Lower lobe of right lung (tissue), 2 donors: ENCODE measurements around the gene FNDC11. TPM values are rescaled to one million over a fixed set of nuclear protein-coding genes. Genes with fewer than 3 reads are reported as not detected.

Source experiments
- ATAC-seq, 2 donors: fragments of 200-7000 bp; cut with Tn5 transposase; one replicate each; pipeline ENCODE4 v1.9.1; 2020 to 2022; ENCODE audit warnings: mild to moderate bottlenecking in 2 of 2, moderate library complexity in 2 of 2
- DNase-seq: peaks from one replicate; pipeline ENCODE4 v3.0.0-alpha.2; 2020
- H3K27ac ChIP-seq: fragments of 200-600 bp; one replicate; pipeline ENCODE4 v1.8.0; 2022
- H3K27me3 ChIP-seq: fragments of 200-600 bp; one replicate; pipeline ENCODE4 v1.8.0; 2022; ENCODE audit warnings: low read depth
- H3K36me3 ChIP-seq: fragments of 200-600 bp; one replicate; pipeline ENCODE4 v1.8.0; 2022; ENCODE audit warnings: mild to moderate bottlenecking
- H3K4me1 ChIP-seq: fragments of 200-600 bp; one replicate; pipeline ENCODE4 v1.8.0; 2022
- H3K4me3 ChIP-seq: fragments of 200-600 bp; one replicate; pipeline ENCODE4 v1.8.0; 2022; ENCODE audit warnings: mild to moderate bottlenecking
- H3K9me3 ChIP-seq: fragments of 200-600 bp; one replicate; pipeline ENCODE4 v1.8.0; 2022
- intact Hi-C: fragments of 100-400 bp; cut with DNase I; formaldehyde crosslinking; loops from one replicate; pipeline ENCODE4 v1.11.0; 2022
- total RNA-seq: library from RNA; stranded (reverse); fragmentation: NEBNext Ultra II Directional; extraction: Animal tissue kit (Norgen Biotek cat#: 25700); gene quantifications from one replicate; pipeline ENCODE4 v1.2.1, GENCODE V29; 2021
- TF ChIP-seq, protein P1 (sequence below): fragments of 200-600 bp; IDR thresholded peaks from one replicate; pipeline ENCODE4 v1.8.0; 2022; ENCODE audit warnings: antibody characterized with exemption, mild to moderate bottlenecking
- donor health status: DM: no; HTN: yes; CAD: no; lungs with severe emphysema.

Gene FNDC11
- total RNA-seq, 1 donor from 2014 or later, result 1.3 TPM

DNA sequence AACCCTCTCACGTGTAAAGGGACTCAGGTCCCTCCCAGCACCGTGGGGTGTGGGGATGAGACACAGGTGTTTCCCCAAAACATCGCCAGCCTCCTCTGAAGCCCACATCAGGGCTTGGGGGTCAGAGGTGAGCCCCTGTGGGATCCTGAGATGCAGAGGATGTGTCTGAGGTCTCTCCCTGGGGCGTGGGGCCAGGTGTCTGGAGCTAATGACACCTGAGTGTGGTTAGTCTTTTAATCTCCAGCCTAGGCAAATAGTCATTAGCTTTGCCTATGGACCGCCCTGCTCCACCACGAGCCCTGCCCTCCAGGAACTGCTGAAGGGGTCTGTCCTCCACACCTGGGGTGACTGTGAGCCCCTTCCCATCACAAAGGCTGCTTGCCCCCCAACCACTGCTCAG is 8.1 kb upstream of the FNDC11 start:
- H3K27me3 ChIP-seq, result peaks cover 22% of the 10 kb centered on the region
- intact Hi-C loops, result no loop called here
- no peaks in the 10 kb centered on the region for H3K9me3 ChIP-seq
- H3K36me3 ChIP-seq, result no peaks in the 10 kb centered on the region
- no peak overlapping the region for H3K27ac ChIP-seq
- H3K4me1 ChIP-seq, result no peaks in the 10 kb centered on the region
- H3K4me3 ChIP-seq, result no peak overlapping the region
- ATAC-seq (no peak), DNase-seq (no peak)
- TF ChIP-seq, protein P1, sequence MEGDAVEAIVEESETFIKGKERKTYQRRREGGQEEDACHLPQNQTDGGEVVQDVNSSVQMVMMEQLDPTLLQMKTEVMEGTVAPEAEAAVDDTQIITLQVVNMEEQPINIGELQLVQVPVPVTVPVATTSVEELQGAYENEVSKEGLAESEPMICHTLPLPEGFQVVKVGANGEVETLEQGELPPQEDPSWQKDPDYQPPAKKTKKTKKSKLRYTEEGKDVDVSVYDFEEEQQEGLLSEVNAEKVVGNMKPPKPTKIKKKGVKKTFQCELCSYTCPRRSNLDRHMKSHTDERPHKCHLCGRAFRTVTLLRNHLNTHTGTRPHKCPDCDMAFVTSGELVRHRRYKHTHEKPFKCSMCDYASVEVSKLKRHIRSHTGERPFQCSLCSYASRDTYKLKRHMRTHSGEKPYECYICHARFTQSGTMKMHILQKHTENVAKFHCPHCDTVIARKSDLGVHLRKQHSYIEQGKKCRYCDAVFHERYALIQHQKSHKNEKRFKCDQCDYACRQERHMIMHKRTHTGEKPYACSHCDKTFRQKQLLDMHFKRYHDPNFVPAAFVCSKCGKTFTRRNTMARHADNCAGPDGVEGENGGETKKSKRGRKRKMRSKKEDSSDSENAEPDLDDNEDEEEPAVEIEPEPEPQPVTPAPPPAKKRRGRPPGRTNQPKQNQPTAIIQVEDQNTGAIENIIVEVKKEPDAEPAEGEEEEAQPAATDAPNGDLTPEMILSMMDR, result no peak

DNA sequence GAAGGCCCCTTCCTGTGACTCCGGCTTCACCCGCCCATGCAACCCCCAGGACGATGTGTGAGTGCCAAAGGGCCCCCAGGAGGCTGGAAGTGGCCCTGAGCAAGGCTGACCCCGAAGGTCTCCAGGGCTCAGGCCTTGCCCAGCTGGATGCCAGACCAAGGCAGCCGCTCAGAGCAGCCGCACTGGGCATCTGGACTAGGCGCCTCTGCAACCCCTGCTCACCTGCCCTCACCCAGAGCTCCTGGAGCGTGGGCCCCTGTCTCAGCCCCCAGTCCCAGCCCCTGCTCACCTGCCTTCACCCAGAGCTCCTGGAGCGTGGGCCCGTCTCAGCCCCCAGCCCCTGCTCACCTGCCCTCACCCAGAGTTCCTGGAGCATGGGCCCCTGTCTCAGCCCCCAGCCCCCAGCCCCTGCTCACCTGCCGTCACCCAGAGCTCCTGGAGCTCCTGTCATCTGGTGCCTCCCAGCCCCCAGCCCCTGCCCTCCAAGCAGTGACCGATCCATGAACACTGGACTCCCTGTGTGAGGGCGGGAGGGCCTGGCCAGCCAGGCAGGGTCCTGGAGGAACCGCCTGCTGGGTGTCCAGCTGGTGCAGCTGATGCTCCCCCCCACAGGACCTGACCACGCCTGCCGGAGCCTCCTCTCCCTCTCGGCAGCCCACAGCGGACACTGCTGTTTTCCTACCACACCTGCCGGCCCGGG is 7.6 kb upstream of the FNDC11 start:
- Histone ChIP-seq H3K4me3 (no peak overlapping the region), H3K27me3 (peaks cover 22% of the 10 kb centered on the region)
- intact Hi-C loops, result no loop called here

DNA sequence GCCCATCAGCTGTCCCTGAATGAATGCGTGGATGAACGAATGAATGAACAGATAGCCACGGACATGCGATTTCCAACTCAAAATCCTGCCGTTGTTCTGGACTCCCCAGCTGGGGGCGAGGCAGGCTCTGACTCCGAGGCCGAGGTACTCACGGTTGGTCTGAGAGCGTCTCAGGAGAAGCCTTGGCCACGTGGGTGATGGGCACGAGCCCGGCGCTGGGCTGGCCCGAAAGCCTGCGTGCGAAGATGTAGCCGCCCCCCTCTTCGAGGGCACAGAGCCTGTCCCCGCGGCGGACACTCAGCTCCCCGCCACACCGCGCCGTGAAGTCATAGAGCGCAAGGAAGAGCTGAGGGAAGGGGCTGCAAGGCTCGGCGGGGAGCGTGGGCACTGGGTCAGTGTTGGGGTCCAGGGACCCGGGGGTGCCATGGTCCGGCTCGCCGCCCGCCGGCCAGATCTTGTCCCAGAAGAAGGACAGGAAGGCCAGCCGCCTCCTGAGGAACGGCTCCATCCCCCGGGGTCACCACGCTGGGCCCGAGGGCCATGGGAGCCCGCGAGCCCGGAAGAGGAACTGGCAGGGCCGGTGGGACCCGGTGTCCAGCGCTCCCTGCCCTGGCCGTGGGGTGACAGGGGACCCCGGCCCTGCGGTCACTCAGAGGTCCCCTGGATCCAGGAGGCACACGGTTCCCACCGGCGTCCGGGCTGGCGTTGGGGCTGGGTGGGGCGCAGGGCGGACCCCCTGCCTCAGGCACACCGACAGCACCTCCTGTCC is 6.8 kb upstream of the FNDC11 start:
- Histone ChIP-seq H3K9me3 (no peaks in the 10 kb centered on the region), H3K36me3 (no peaks in the 10 kb centered on the region), H3K27me3 (peaks cover 22% of the 10 kb centered on the region), H3K27ac (no peak overlapping the region), H3K4me3 (no peak overlapping the region), H3K4me1 (no peaks in the 10 kb centered on the region)
- ATAC-seq (no peak), DNase-seq (no peak)
- intact Hi-C loops, result no loop called here
- TF ChIP-seq, protein P1, result no peak

More for the DNA sequence above, 7.6 kb upstream of the FNDC11 start:
- Histone ChIP-seq H3K27ac (no peak overlapping the region), H3K36me3 (no peaks in the 10 kb centered on the region), H3K4me1 (no peaks in the 10 kb centered on the region), H3K9me3 (no peaks in the 10 kb centered on the region)
- DNase-seq (no peak), ATAC-seq (no peak)
- TF ChIP-seq, protein P1, result no peak

DNA sequence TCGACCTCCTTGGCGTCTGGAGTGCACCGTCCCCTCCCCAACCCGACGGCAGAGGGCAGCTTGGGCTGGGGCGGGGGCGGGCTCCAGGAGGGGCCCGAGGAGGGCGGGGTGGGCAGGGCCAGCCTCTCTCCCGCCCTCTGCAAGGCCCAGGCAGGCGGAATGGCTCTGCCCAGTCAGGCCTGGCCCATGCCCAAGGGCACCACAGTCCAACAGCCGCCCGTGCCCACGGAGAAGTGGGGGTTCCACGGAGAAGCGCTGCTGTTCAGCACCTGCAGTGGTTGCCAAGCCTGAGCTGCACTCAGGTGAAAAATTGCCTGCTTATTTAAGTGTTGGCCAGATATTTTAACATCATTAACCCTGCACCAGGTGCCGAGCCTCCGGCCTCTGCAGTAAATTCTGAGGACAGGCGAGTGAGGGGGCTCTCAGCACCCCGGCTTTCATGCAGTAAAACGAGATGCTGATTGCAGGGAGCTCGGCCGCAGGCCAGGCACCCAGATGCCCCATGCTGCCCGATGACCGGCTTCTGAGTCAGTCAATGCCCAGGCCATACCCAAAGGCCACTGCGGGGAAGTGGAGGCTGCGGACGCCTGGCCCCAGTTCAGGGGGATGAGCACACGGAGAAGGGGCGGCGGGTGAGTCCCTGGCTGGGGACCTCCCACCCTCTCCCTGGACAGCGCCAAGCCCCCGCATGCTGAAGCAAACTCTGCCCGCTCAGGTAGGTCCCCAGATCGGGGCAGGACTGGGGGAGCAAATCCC is 6.1 kb upstream of the FNDC11 start, which contains the start of gene SRMS:
SRMS (minus strand) TSS at position 25 of the 756 bp plus-strand sequence. CDS start 286 bp downstream, outside the sequence.
- DNase-seq (no peak), ATAC-seq (no peak)
- no peak within 1 kb of the TSS for H3K27ac ChIP-seq
- H3K4me3 ChIP-seq, result no peak within 1 kb of the TSS
- intact Hi-C loops, result no loop called here
- H3K4me1 ChIP-seq, result no peaks in the 10 kb centered on the region
- H3K36me3 ChIP-seq, result no peaks in the 10 kb centered on the region
- peaks cover 22% of the 10 kb centered on the region for H3K27me3 ChIP-seq
- TF ChIP-seq, protein P1, result no peak
- H3K9me3 ChIP-seq, result no peaks in the 10 kb centered on the region

DNA sequence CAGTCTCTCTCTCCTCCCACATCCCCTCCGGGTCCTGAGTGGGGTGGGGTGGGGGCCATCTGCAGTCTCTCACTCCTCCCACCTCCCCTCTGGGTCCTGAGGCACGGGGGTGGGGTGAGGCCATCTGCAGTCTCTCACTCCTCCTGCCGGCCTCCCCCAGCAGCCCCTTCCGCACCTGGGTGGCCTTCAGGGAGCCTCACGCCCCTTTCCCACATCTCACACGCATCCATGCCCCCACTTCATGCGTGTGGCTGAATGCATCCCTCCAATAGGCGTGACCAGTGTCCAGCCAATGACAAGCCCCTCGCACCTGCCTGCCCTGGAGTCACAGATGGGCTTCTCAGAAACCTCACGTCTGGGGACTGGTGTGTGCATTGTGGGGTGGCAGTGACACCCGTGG is 5.4 kb upstream of the FNDC11 start:
- Histone ChIP-seq H3K27ac (no peak overlapping the region), H3K27me3 (peaks cover 22% of the 10 kb centered on the region), H3K4me1 (peaks cover under 1% of the 10 kb centered on the region), H3K4me3 (no peak overlapping the region), H3K36me3 (no peaks in the 10 kb centered on the region), H3K9me3 (no peaks in the 10 kb centered on the region)
- TF ChIP-seq, protein P1, result no peak
- DNase-seq (no peak), ATAC-seq (no peak)
- intact Hi-C loops, result no loop called here
